Astrocyte (in vitro differentiated cells and primary cell): ENCODE data around the gene OAS3. TPM values are rescaled to one million over a fixed set of nuclear protein-coding genes. Genes with fewer than 3 reads are reported as not detected.

Experiments used
- DNase-seq: peaks from one replicate; pipeline ENCODE4 v3.0.0-alpha.2; 2010; ENCODE audit warnings: low read depth
- FAIRE-seq: peaks from 2 replicates; lab custom pipeline; 2011; peaks lifted over from hg19 to GRCh38; lab: Jason Lieb, UNC
- H2AFZ ChIP-seq: 2 replicates; pipeline ENCODE4 v1.6.0; 2012; ENCODE audit warnings: low read depth, low read length, inconsistent platforms
- H3K27ac ChIP-seq: 2 replicates; pipeline ENCODE4 v1.5.1; 2011; ENCODE audit warnings: low read depth, low read length, inconsistent platforms
- H3K27me3 ChIP-seq: 2 replicates; pipeline ENCODE4 v1.6.0; 2011; ENCODE audit warnings: low read length, inconsistent platforms; ENCODE audit not compliant: insufficient read depth
- H3K36me3 ChIP-seq: 2 replicates; pipeline ENCODE4 v1.5.1; 2011; ENCODE audit warnings: low read length, inconsistent platforms; ENCODE audit not compliant: insufficient read depth
- H3K4me1 ChIP-seq: 2 replicates; pipeline ENCODE4 v1.5.1; 2011; ENCODE audit warnings: low read length, inconsistent platforms; ENCODE audit not compliant: insufficient read depth
- H3K4me2 ChIP-seq: 2 replicates; pipeline ENCODE4 v1.6.0; 2012; ENCODE audit warnings: low read length, inconsistent platforms
- H3K4me3 ChIP-seq: 2 replicates; pipeline ENCODE4 v1.5.1; 2011; ENCODE audit warnings: low read depth, mild to moderate bottlenecking, low read length, inconsistent platforms; ENCODE audit not compliant: insufficient read depth
- H3K79me2 ChIP-seq: 2 replicates; pipeline ENCODE4 v1.6.0; 2012; ENCODE audit warnings: mild to moderate bottlenecking, low read length, inconsistent platforms; ENCODE audit not compliant: insufficient read depth
- H3K9ac ChIP-seq: 2 replicates; pipeline ENCODE4 v1.6.0; 2012; ENCODE audit warnings: mild to moderate bottlenecking, low read length, inconsistent platforms
- H3K9me3 ChIP-seq: 2 replicates; pipeline ENCODE4 v1.5.1; 2012; ENCODE audit warnings: low read depth, mild to moderate bottlenecking, low read length, inconsistent platforms; ENCODE audit not compliant: insufficient read depth
- H4K20me1 ChIP-seq: 2 replicates; pipeline ENCODE4 v1.6.0; 2012; ENCODE audit warnings: low read length, inconsistent platforms; ENCODE audit not compliant: insufficient read depth
- H3K27ac Mint-ChIP-seq: one replicate; pipeline ENCODE4 v1.8.0; 2021; ENCODE audit warnings: mild to moderate bottlenecking, mixed read lengths; ENCODE audit not compliant: unreplicated experiment
- H3K27me3 Mint-ChIP-seq: one replicate; pipeline ENCODE4 v1.8.0; 2021; ENCODE audit warnings: low read depth, mixed read lengths; ENCODE audit not compliant: unreplicated experiment
- H3K36me3 Mint-ChIP-seq: one replicate; pipeline ENCODE4 v1.8.0; 2021; ENCODE audit warnings: low read depth, mixed read lengths; ENCODE audit not compliant: unreplicated experiment
- H3K4me1 Mint-ChIP-seq: one replicate; pipeline ENCODE4 v1.8.0; 2021; ENCODE audit warnings: low read depth, mixed read lengths; ENCODE audit not compliant: unreplicated experiment
- H3K4me3 Mint-ChIP-seq: one replicate; pipeline ENCODE4 v1.8.0; 2021; ENCODE audit warnings: mild to moderate bottlenecking, moderate library complexity, mixed read lengths; ENCODE audit not compliant: unreplicated experiment
- H3K9me3 Mint-ChIP-seq: one replicate; pipeline ENCODE4 v1.8.0; 2021; ENCODE audit warnings: mild to moderate bottlenecking, mixed read lengths; ENCODE audit not compliant: unreplicated experiment
- CTCF ChIP-seq: IDR thresholded peaks from 2 replicates; pipeline ENCODE4 v1.5.1; 2011; ENCODE audit warnings: low read depth, mild to moderate bottlenecking, inconsistent platforms, low read length, moderate library complexity; ENCODE audit not compliant: insufficient read depth
- EZH2 ChIP-seq: IDR thresholded peaks from 2 replicates; pipeline ENCODE4 v1.6.1; 2012; ENCODE audit warnings: mild to moderate bottlenecking, low read length, inconsistent platforms; ENCODE audit not compliant: insufficient read depth
- total RNA-seq: library from RNA; stranded (reverse); gene quantifications from 2 replicates; pipeline ENCODE4 v1.2.1, GENCODE V29; 2021

The OAS3 gene
- total RNA-seq, 1 donor from 2014 or later = 33.8 TPM

DNA sequence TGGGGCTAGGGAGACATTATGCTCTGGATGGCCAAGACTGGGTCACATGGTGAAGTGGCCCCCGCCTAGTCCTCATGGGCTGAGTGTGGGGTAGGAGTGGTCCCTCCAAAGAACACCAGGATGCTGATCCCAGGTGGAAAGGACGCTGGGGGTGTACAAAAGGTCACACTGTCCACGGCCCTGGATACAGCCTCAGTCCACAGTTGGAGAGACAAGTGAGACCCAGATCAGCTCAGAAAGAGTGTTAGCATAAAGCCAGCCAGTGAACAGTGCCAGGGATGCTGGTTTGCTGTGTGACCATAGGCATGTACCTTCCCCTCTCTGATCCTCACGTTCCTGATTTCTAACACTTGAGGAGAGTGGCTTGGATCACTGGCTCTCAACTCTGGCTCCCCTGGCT is 26.6 kb downstream of the OAS3 start:
- Histone ChIP-seq H3K4me1 (no peaks in the 10 kb centered on the region), H3K36me3 (no peaks in the 10 kb centered on the region), H3K79me2 (no peaks in the 10 kb centered on the region), H4K20me1 (no peaks in the 10 kb centered on the region), H3K4me2 (no peak overlapping the region), H3K9ac (no peak overlapping the region), H3K9me3 (no peaks in the 10 kb centered on the region), H2AFZ (no peak overlapping the region), H3K27ac (no peak overlapping the region), H3K4me3 (no peak overlapping the region), H3K27me3 (no peaks in the 10 kb centered on the region)
- FAIRE-seq (no peak), DNase-seq (no peak)
- Mint-ChIP-seq H3K9me3 (peaks cover 3% of the 10 kb centered on the region), H3K27me3 (peaks cover 33% of the 10 kb centered on the region), H3K4me1 (no peaks in the 10 kb centered on the region), H3K4me3 (no peak overlapping the region), H3K36me3 (peaks cover 33% of the 10 kb centered on the region), H3K27ac (no peak overlapping the region)
- no peak for TF ChIP-seq CTCF
- TF ChIP-seq EZH2 = no peak

- no peaks in the 10 kb centered on the region for H3K27me3 ChIP-seq
- no peak overlapping the region for H3K27ac Mint-ChIP-seq
- H3K4me3 ChIP-seq = no peak overlapping the region
- H3K9me3 ChIP-seq = no peaks in the 10 kb centered on the region
- no peaks in the 10 kb centered on the region for H3K4me1 ChIP-seq
- H3K4me2 ChIP-seq = no peak overlapping the region
- peaks cover 36% of the 10 kb centered on the region for H3K27me3 Mint-ChIP-seq
- no peak overlapping the region for H3K27ac ChIP-seq
- H3K4me3 Mint-ChIP-seq = no peak overlapping the region
- no peaks in the 10 kb centered on the region for H3K79me2 ChIP-seq
- no peak overlapping the region for H3K9ac ChIP-seq
- peaks cover 30% of the 10 kb centered on the region for H3K36me3 Mint-ChIP-seq
- no peaks in the 10 kb centered on the region for H3K4me1 Mint-ChIP-seq
- no peak overlapping the region for H2AFZ ChIP-seq
- FAIRE-seq (no peak), DNase-seq (no peak)
- no peaks in the 10 kb centered on the region for H3K36me3 ChIP-seq
- H3K9me3 Mint-ChIP-seq = peaks cover 2% of the 10 kb centered on the region
- H4K20me1 ChIP-seq = no peaks in the 10 kb centered on the region
- TF ChIP-seq EZH2 (no peak), CTCF (no peak)
These were observed 27.4 kb downstream of the OAS3 start for GRCh38 chr12:112965643-112966042.

- Mint-ChIP-seq H3K27ac (no peak overlapping the region), H3K4me3 (no peak overlapping the region), H3K9me3 (peaks cover 2% of the 10 kb centered on the region), H3K27me3 (peaks cover 45% of the 10 kb centered on the region), H3K4me1 (peaks cover 5% of the 10 kb centered on the region), H3K36me3 (peaks cover 27% of the 10 kb centered on the region)
- Histone ChIP-seq H3K79me2 (no peaks in the 10 kb centered on the region), H2AFZ (no peak overlapping the region), H3K27ac (no peak overlapping the region), H4K20me1 (no peaks in the 10 kb centered on the region), H3K9ac (no peak overlapping the region), H3K9me3 (no peaks in the 10 kb centered on the region), H3K4me1 (no peaks in the 10 kb centered on the region), H3K4me3 (no peak overlapping the region), H3K36me3 (no peaks in the 10 kb centered on the region), H3K4me2 (no peak overlapping the region), H3K27me3 (no peaks in the 10 kb centered on the region)
- no peak for FAIRE-seq
- DNase-seq = no peak
- no peak for TF ChIP-seq CTCF
- TF ChIP-seq EZH2 = no peak
These were observed 29.0 kb downstream of the OAS3 start for GRCh38 chr12:112967306-112967705.
